ENCODE measurements around the gene LBHD1. TPM values are rescaled to one million over a fixed set of nuclear protein-coding genes. Genes with fewer than 3 reads are reported as not detected.

The LBHD1 gene
- total RNA-seq = 10 to 100 TPM in 2 of 3 donors, 1 to 10 TPM in 1; 7.4 to 10.6 (median 10.6) TPM
- long read RNA-seq, donor 1, partial matches to known transcripts = 1 of 1 reads
- long read RNA-seq, donor 1, other reads (novel, unspliced or antisense) = 0 of 1 reads
- long read RNA-seq, donor 2, partial matches to known transcripts = 2 of 4 reads
- long read RNA-seq, donor 2, other reads (novel, unspliced or antisense) = 0 of 4 reads

DNA sequence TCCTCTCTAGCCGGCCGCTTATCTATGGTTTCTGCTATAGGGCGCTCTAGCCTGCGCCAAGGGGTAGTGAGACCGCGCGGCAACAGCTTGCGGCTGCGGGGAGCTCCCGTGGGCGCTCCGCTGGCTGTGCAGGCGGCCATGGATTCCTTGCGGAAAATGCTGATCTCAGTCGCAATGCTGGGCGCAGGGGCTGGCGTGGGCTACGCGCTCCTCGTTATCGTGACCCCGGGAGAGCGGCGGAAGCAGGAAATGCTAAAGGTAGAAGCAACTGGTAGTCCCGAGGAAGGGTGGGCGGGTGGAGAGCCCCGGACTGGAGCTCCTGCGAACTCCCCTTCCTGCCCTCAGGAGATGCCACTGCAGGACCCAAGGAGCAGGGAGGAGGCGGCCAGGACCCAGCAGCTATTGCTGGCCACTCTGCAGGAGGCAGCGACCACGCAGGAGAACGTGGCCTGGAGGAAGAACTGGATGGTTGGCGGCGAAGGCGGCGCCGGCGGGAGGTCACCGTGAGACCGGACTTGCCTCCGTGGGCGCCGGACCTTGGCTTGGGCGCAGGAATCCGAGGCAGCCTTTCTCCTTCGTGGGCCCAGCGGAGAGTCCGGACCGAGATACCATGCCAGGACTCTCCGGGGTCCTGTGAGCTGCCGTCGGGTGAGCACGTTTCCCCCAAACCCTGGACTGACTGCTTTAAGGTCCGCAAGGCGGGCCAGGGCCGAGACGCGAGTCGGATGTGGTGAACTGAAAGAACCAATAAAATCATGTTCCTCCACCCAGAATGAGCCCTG, at the start of gene LBHD1, which contains the start of gene UQCC3:
LBHD1 (minus strand) TSS at position 660 of the 782 bp plus-strand sequence. CDS start 2,236 bp downstream, outside the sequence.
UQCC3 (plus strand) TSS at position 66 of the 782 bp plus-strand sequence; CDS start at position 139, 73 bp downstream.
- Histone ChIP-seq H3K4me3 (peak within 1 kb of the TSS; percentile 77), H3K9me3 (no peaks in the 10 kb centered on the region), H3K36me3 (ENCODE audit: low read depth) (no peaks in the 10 kb centered on the region), H3K4me1 (ENCODE audit: low read depth) (peaks cover 31% of the 10 kb centered on the region)
- intact Hi-C loops (cut with DNase I, micrococcal nuclease) = loop anchor here in 1 of 2 donors (2.0 kb wide), 1 partner anchor 71 kb away; the partner anchor contains the start of gene MTA2
- TF ChIP-seq, protein P1, sequence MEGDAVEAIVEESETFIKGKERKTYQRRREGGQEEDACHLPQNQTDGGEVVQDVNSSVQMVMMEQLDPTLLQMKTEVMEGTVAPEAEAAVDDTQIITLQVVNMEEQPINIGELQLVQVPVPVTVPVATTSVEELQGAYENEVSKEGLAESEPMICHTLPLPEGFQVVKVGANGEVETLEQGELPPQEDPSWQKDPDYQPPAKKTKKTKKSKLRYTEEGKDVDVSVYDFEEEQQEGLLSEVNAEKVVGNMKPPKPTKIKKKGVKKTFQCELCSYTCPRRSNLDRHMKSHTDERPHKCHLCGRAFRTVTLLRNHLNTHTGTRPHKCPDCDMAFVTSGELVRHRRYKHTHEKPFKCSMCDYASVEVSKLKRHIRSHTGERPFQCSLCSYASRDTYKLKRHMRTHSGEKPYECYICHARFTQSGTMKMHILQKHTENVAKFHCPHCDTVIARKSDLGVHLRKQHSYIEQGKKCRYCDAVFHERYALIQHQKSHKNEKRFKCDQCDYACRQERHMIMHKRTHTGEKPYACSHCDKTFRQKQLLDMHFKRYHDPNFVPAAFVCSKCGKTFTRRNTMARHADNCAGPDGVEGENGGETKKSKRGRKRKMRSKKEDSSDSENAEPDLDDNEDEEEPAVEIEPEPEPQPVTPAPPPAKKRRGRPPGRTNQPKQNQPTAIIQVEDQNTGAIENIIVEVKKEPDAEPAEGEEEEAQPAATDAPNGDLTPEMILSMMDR (IDR thresholded peaks at IDR 0.05) = no peak
- ATAC-seq (peak; percentile 82), DNase-seq (peak; percentile 85 to 89 (median 85))

GRCh38 chr11:62719302-62719978, 47.4 kb upstream of the LBHD1 start:
- Histone ChIP-seq H3K36me3 (ENCODE audit: low read depth) (peaks cover 55% of the 10 kb centered on the region), H3K4me1 (ENCODE audit: low read depth) (peaks cover 5% of the 10 kb centered on the region), H3K4me3 (no peak overlapping the region), H3K9me3 (no peaks in the 10 kb centered on the region)
- ATAC-seq (no peak), DNase-seq (no peak)
- TF ChIP-seq, protein P1 (IDR thresholded peaks at IDR 0.05) = no peak
- intact Hi-C loops (cut with DNase I, micrococcal nuclease) = no loop called here

DNA sequence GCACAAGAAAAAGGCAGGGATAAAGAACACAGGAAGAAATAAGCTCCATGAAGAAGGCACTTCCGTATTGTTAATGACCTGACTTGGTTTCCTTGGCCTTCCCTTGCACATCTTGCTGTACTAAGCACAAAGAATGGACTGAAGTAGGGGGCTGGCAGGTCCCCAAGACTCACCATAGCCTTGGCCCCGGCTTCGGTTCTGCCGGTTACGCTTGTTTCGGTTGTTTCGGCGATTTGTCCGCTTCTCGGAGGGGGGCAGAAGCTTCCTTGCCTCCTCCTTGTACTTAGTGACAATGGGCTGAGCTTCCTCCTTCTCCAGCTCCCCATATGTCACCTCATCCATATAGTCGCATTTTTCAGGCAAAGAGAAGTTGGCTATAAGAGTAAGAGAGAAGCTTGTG, 44.7 kb upstream of the LBHD1 start:
- intact Hi-C loops (cut with DNase I, micrococcal nuclease) = no loop called here
- DNase-seq = peak in 1 of 3 donors; percentile 34
- TF ChIP-seq, protein P1 (IDR thresholded peaks at IDR 0.05) = no peak
- peaks cover 6% of the 10 kb centered on the region for H3K4me1 ChIP-seq (ENCODE audit: low read depth)
- no peak overlapping the region for H3K4me3 ChIP-seq
- ATAC-seq = no peak
- no peaks in the 10 kb centered on the region for H3K9me3 ChIP-seq
- H3K36me3 ChIP-seq (ENCODE audit: low read depth) = peaks cover 47% of the 10 kb centered on the region

DNA sequence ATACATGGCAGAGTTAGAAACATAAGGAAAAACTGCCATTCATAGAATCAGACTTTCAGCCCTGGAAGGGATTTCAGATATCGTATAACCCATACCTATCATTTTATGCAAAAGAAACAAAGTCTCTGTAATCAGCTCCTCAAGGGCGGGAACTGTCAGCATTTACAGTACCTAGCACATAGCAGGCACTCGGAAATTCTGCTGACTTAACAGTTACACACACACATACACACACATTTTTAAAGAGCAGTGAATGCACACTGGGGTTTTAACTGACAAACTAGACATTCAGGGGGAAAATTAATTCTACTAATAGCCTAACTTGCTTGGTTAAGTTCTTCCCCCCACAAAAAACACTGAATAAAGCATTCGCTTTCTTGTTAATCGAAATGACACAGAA, 44.1 kb upstream of the LBHD1 start:
- no peak overlapping the region for H3K4me3 ChIP-seq
- intact Hi-C loops (cut with DNase I, micrococcal nuclease) = no loop called here
- no peaks in the 10 kb centered on the region for H3K9me3 ChIP-seq
- ATAC-seq (no peak), DNase-seq (no peak)
- peaks cover 6% of the 10 kb centered on the region for H3K4me1 ChIP-seq (ENCODE audit: low read depth)
- TF ChIP-seq, protein P1 (IDR thresholded peaks at IDR 0.05) = no peak
- peaks cover 43% of the 10 kb centered on the region for H3K36me3 ChIP-seq (ENCODE audit: low read depth)

Measured in mucosa of descending colon (tissue), 3 donors.